ENCODE data around the gene PPM1H.

GRCh38 chr12:62778187-62778586, 156.8 kb downstream of the PPM1H start:
- TF ChIP-seq CTCF (IDR thresholded peaks at IDR 0.05) = no peak
- TF ChIP-seq POLR2A (IDR thresholded peaks at IDR 0.05) = no peak

All from adrenal gland (tissue), 5 donors.